SU-DHL-6 (cell line): Measurements from ENCODE around the gene PPP1R37.

Source experiments
- H2AFZ ChIP-seq: fragments of 200-600 bp; sonication (generic); 2 replicates; pipeline ENCODE4 v1.6.1; 2014; ENCODE audit warnings: low read depth, mild to moderate bottlenecking, moderate library complexity, mixed read lengths, antibody characterized with exemption, low read length; ENCODE audit not compliant: severe bottlenecking
- H3F3A ChIP-seq: fragments of 200-600 bp; shearing (Covaris generic); 2 replicates; pipeline ENCODE4 v1.6.0; 2016; ENCODE audit warnings: antibody characterized with exemption, mild to moderate bottlenecking; ENCODE audit not compliant: insufficient read depth
- H3K27ac ChIP-seq: fragments of 200-600 bp; sonication (generic); 2 replicates; pipeline ENCODE4 v1.5.1; 2016; ENCODE audit warnings: low read depth, mild to moderate bottlenecking, low read length, moderate library complexity, mixed read lengths
- H3K27me3 ChIP-seq: fragments of 200-600 bp; sonication (generic), shearing (Covaris generic); 2 replicates; pipeline ENCODE4 v1.6.0; 2014; ENCODE audit warnings: mild to moderate bottlenecking, low read length
- H3K36me3 ChIP-seq: fragments of 200-600 bp; sonication (generic); 2 replicates; pipeline ENCODE4 v1.6.1; 2014; ENCODE audit warnings: mild to moderate bottlenecking, low read length, mixed read lengths
- H3K4me2 ChIP-seq: fragments of 300-600, 200-600 bp; shearing (Covaris generic), sonication (generic); 2 replicates; pipeline ENCODE4 v1.6.0; 2014; ENCODE audit warnings: low read length, low read depth, mild to moderate bottlenecking; ENCODE audit not compliant: poor library complexity, severe bottlenecking
- H3K4me3 ChIP-seq: fragments of 200-600 bp; sonication (generic); 2 replicates; pipeline ENCODE4 v1.5.1; 2014; ENCODE audit warnings: antibody characterized with exemption, low read length, mild to moderate bottlenecking, mixed read lengths; ENCODE audit not compliant: insufficient read depth, poor library complexity, severe bottlenecking
- H3K79me2 ChIP-seq: fragments of 200-600 bp; sonication (generic); 2 replicates; pipeline ENCODE4 v1.6.1; 2014; ENCODE audit warnings: mild to moderate bottlenecking, low read length, moderate library complexity; ENCODE audit not compliant: insufficient read depth
- H3K9ac ChIP-seq: fragments of 200-600 bp; sonication (generic); 2 replicates; pipeline ENCODE4 v1.7.0; 2014; ENCODE audit warnings: mild to moderate bottlenecking, low read length
- H3K9me2 ChIP-seq: fragments of 200-600 bp; sonication (generic); replicated peaks from 2 replicates; pipeline ENCODE4 v1.6.1; 2014; ENCODE audit warnings: low read length; ENCODE audit not compliant: insufficient read depth
- H3K9me3 ChIP-seq: fragments of 200-600 bp; sonication (generic); 2 replicates; pipeline ENCODE4 v1.6.1; 2014; ENCODE audit warnings: low read length, mixed read lengths; ENCODE audit not compliant: insufficient read depth
- H4K20me1 ChIP-seq: fragments of 200-600 bp; sonication (generic); 2 replicates; pipeline ENCODE4 v1.6.1; 2014; ENCODE audit warnings: low read depth, mild to moderate bottlenecking, antibody characterized with exemption, low read length, moderate library complexity, mixed read lengths
- CTCF ChIP-seq: fragments of 200-600 bp; sonication (generic); IDR thresholded peaks from one replicate; pipeline ENCODE4 v1.5.1; 2017; ENCODE audit warnings: antibody characterized with exemption, mild to moderate bottlenecking, low read length, moderate library complexity; ENCODE audit not compliant: insufficient read depth, poor library complexity, severe bottlenecking
- EZH2phosphoT487 ChIP-seq: fragments of 200-600 bp; sonication (generic), shearing (Covaris generic); conservative IDR thresholded peaks from 2 replicates; pipeline ENCODE4 v1.6.1; 2018; ENCODE audit warnings: mild to moderate bottlenecking, antibody characterized with exemption, low read length, moderate library complexity, mixed read lengths

The PPP1R37 gene

GRCh38 chr19:45047188-45047797, 45.7 kb upstream of the PPP1R37 start:
- Histone ChIP-seq H3K36me3 (no peaks in the 10 kb centered on the region), H2AFZ (no peak overlapping the region), H3K4me3 (peak overlapping the region; percentile 52), H3K79me2 (peaks cover 79% of the 10 kb centered on the region), H4K20me1 (no peaks in the 10 kb centered on the region), H3K9me2 (no peaks in the 10 kb centered on the region), H3F3A (peaks cover 21% of the 10 kb centered on the region), H3K9ac (peak overlapping the region; percentile 60), H3K4me2 (peak overlapping the region; percentile 95), H3K27me3 (no peaks in the 10 kb centered on the region), H3K9me3 (no peaks in the 10 kb centered on the region), H3K27ac (peak overlapping the region; percentile 96)
- no peak for TF ChIP-seq EZH2phosphoT487
- no peak for TF ChIP-seq CTCF

- Histone ChIP-seq H3K9me3 (no peaks in the 10 kb centered on the region), H3F3A (peaks cover 21% of the 10 kb centered on the region), H3K4me2 (no peak overlapping the region), H3K27ac (peak overlapping the region; percentile 23), H3K79me2 (peaks cover 81% of the 10 kb centered on the region), H3K27me3 (no peaks in the 10 kb centered on the region), H4K20me1 (no peaks in the 10 kb centered on the region), H2AFZ (no peak overlapping the region), H3K9me2 (no peaks in the 10 kb centered on the region), H3K9ac (no peak overlapping the region), H3K4me3 (no peak overlapping the region), H3K36me3 (no peaks in the 10 kb centered on the region)
- no peak for TF ChIP-seq EZH2phosphoT487
- TF ChIP-seq CTCF, result no peak
Observed at GRCh38 chr19:45049073-45049736, 43.8 kb upstream of the PPP1R37 start.

GRCh38 chr19:45050036-45050435, 42.9 kb upstream of the PPP1R37 start:
- Histone ChIP-seq H3K9ac (no peak overlapping the region), H3K9me3 (no peaks in the 10 kb centered on the region), H3F3A (peaks cover 16% of the 10 kb centered on the region), H3K4me2 (no peak overlapping the region), H4K20me1 (no peaks in the 10 kb centered on the region), H3K79me2 (peaks cover 75% of the 10 kb centered on the region), H2AFZ (no peak overlapping the region), H3K4me3 (no peak overlapping the region), H3K9me2 (no peaks in the 10 kb centered on the region), H3K27me3 (no peaks in the 10 kb centered on the region), H3K27ac (0 out of 2 replicates have a peak overlapping the region, but pooled peaks have one; percentile 23), H3K36me3 (no peaks in the 10 kb centered on the region)
- TF ChIP-seq CTCF (no peak), EZH2phosphoT487 (no peak)
